NCI-H1105 treated with DMSO at 0.1 percent for 48 hours (cell line): ENCODE measurements around the gene ARAP1.

Source experiments
- DNase-seq: peaks from one replicate; lab custom pipeline; 2025; lab: John Stamatoyannopoulos, UW

Gene ARAP1

DNA sequence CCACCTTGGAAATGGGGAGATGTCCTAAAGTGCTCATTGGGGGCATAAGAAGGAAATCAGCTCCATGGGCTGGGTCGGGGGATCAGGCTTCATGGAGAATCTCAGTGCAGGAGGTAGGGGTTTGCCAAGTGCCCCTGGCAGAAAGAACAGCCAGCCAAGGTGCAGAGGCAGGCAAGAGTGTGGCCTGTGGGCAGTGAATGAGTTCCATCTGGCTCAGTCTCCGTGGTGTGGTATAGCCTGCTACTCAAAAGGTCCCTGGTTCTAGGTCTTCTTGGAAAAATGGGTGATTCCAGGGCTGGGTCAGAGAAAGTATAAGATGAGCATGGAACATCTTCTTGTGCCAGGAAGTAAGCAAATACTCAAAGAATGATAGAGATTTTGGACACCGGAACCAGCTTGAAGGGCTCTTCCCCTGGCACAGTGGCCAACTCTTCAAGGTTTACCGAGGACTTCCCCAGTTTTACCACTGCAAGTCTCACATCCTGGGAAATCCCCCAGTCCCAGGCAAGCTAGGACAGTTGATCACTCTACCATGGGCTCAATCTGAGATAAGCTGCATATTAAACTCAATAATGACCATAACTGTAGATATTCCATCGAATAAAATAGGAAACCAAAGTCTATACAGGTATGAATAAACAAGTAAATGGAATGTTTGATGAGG lies 10.6 kb upstream of the ARAP1 start:
- no peak for DNase-seq

DNA sequence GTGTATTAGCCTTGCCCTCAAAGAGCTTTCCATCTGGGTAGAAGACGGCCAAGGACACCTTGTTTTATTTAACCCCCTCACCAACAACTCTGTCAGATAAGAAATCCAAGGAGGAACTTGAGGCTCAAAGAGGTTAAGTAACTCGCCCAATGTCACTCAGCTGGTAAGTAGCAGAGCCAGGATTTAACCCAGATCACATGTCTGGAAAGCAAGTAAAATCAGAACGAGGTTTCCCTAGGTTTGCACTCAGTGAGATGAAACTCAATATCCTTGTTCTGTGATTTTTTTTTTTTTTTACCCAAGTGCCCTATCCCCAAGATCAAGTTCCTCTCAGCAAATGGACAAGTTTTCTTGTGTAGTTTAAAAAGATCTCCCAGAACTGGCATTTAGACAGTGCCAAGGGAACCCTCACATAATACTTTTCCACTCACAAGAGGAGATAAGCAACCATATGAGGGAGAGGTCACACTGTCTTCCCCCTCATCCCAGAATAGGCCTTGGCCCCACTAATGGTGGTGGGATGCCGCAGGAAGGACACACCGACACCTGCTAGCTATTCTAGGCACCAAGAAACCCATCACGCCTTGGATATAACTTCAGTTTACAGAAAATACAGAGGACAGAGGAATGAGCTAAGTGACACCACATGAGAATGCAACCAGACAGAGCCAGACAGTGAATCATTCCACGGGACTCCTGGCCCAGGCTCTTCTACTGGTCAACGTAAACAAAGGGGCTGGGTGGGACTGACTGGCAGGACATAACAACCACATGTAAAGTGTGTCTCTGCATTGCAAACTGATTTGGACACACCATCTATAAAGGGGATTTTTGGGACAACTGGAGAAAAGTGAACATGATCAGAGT lies 8.6 kb upstream of the ARAP1 start:
- no peak for DNase-seq

DNA sequence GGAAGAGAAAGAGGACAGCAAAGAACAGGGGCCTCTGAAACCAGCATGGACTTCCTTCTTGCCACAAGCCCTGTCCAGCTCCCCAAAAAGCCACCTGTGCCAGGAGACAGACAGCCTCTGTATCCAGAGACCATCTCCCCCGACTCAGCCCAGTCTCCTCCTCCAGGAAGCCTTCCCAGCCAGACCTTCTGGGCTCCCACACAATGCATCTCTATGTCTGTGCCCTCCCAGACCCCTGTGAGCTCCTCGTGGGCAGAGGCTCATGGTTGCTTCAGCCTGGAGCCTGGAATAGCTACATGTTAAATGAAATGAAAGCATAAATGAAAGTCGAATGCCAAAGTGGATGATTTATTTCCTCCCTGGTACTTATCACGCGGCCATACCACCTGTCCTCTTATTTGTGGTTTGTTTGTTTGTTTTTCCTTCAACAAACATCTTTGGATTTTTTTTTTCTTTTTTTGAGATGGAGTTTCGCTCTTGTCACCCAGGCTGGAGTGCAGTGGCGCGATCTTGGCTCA lies 7.3 kb upstream of the ARAP1 start:
- peak; percentile 51 for DNase-seq

DNA sequence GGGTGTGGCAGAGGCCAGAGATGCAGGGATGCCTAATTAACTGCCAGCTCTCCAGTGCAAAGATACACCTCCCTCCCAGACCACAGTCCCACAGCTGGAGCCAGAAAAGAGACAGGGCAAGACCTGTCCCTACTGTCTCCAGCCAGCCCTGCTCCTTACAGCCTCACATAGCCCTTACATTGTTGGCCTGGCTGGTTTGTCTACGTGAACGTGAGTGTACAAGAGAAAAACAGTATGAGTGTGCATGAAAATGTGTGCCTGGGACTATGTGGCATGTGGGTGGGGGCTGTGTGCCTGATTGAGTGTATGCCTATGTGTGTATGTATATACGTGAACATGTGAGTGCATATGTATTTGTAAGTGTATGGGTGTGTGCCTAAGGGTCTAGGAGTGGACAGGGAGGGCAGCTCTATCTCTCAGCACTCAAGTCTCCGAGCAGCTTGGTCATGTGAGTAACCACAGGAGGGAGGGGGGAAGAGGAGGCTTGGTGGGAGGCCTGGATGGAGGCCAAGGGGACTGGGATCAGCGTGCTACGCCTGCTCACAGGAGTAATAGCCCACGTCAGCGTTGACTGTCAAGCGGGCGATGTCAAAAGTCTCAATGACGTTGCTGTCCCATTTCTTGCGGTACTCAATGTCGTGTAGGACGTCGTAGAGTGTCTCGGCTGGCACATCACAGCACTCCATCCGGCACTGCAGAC lies 6.6 kb upstream of the ARAP1 start:
- DNase-seq: peak; percentile 81

DNA sequence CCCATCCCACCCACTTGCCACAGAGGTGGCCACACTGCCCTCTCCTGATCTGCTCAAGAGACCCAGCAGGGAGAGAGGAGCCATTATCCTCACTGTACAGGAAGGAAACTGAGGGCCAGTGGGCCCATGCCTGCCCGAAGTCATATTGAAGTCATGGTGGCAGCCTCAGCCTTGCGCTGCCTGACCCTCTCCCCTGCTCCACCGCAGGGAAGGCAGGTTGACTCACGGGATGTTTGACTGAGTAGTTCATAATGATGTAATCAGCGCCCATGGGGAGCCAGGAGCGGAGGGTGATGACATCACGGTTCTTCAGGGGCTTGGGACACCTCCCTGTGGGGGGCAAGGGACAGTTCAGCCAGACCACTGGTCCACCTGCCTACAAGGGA lies 6.1 kb upstream of the ARAP1 start:
- no peak for DNase-seq

DNA sequence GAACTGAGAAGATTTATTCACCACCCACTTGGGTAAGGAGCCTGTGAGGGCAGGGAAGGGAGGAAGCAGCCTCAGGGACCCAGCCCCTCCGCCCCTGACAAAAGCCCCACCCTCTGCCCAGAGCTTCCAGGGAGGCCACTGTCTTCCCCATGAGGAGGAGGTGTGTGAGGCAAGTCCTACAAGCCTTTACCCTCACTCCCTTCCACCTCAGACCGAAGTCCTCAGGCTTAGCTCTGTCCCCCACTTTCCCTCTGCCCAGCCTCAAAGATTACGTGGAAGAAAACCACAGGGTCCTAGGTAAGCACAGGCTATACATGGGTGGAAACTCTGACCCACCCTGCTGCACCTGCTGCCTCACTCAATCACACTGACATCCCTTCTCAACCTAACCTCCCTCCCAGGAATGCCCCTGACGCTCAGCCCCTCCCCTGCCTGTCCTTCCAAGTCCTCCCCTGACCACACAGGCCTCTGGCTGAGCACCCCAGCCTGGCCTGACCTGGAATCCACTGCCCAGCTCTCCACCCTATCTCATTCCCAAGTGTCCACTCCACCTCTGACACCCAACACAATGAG lies 3.6 kb upstream of the ARAP1 start:
- DNase-seq: no peak

DNA sequence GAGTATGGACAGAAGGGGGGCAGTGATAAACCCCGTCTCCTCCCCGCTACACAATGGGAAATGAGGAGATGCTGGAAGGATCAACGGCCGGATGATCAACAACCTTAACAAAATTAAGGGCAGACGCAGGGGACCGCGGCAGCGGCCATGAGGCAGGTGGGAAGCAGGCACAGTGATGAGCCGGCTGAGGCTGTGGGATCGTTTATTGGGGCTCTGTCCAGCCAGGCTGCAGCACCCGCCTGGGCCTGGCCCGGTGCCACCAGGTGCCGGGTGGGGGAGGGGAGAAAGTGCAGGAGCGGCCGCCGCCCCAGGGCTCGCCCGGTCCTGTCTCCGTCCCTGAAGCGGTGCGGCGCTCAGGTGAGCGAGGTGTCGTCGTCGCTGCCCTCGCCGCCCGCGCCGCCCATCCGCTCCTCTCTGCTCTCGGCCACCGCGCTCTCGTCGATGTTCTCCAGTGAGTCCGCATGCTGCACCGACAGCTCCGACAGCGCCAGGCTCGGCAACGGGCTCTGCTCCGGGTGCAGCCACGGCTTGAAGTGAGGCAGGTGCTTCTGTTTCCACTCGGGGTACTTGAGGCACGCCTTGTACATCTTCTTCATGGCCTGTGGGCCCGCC lies 2.4 kb upstream of the ARAP1 start:
- no peak for DNase-seq

DNA sequence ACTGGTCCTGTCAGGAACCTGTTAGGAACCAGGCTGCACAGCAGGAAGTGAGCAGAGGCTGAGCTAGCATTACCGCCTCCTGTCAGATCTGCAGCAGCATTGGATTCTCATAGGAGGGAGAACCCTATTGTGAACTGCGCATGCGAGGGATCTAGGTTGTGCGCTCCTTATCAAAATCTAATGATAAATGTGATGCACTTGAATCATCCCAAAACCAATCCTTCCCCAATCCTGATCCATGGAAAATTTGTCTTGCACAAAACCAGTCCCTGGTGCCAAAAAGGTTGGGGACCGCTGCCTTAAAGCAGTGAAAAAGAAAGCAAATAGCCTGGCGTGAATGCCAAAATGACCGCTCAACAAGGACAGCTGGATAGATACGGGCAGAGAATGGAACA lies 1.9 kb upstream of the ARAP1 start:
- DNase-seq: no peak

DNA sequence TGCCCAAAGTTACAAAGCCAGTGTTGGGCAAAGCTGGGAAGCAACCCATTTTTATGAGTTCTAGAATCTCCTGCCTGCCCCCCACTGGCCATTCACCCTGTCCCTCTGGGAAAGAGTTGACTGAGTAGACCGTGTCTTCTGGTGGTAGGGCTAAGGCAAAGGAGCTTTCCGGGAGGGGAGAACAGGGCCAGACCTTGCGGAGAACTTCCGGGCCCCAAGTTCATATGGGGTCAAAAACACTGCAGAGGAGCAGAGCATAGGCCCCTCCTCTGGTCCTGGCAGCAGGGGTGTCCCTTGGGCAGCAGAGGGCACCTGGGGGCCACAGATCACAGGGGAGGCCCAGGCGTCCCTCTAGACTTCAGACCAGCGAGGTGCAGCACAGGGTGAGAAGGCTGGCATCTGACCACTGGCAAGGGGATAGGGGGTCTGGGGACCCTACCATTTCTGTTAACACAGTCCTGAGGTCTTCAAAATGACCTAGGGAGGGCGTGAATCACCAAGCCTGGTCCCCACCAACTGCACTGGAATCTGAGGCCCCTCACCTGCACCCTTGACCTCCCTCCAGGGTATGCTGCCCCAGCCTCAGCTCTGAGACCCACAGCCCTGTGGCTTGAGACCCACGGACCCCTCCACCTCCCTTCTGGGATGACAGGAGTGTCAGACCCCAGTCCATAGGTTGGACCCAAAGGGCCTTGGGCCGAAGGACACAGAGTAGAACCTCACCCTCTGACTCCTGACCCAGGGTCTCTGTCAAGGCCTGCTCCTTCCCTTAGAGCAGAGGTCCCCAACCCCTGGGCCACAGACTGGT lies 1.3 kb upstream of the ARAP1 start:
- no peak for DNase-seq

DNA sequence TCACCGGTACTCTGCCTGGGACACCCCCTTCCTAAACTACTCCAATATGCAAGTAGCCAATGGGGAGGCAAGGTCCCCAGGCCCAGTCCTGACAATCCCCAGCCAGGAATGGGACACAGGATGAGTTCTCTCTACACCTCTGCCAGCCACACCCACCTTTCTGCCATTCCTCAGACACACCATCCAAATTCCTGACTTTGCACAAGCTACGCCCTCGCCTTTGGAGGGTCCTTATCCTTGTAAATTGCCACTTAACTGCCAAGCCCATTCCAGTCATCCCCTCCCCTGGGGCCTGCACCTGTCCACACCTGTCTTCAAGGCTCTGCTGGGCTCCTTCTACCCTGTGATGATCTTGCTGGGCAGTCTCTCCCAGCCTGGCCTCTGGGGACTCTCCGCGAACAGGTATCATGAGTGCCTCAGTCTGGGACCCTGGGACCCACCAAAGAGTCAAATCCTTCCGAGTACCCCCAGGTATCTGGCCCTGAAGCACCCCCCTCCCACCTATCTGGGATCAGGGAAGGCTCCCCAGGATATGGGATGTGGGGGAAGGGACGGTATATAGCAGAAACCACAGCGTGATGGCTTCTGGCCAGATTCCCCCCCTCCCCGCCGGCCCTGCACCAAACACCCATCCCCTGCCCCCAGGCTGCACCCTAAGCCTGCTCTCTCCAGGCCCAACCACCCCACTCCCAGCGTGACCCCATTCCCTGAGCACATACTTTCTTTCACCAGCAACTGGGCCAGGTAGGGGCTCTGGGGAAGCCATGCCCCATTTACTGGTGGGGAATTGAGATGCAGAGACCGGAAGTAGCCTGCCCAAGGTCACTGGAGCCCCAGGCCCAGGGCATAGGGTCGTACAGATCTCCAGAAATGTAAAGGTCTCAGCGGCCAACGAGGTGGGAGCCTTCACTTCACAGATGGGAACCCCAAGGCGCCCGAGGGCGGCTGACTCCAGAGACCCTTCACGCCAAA lies 806 bp downstream of the ARAP1 start:
- peak; percentile 57 for DNase-seq

DNA sequence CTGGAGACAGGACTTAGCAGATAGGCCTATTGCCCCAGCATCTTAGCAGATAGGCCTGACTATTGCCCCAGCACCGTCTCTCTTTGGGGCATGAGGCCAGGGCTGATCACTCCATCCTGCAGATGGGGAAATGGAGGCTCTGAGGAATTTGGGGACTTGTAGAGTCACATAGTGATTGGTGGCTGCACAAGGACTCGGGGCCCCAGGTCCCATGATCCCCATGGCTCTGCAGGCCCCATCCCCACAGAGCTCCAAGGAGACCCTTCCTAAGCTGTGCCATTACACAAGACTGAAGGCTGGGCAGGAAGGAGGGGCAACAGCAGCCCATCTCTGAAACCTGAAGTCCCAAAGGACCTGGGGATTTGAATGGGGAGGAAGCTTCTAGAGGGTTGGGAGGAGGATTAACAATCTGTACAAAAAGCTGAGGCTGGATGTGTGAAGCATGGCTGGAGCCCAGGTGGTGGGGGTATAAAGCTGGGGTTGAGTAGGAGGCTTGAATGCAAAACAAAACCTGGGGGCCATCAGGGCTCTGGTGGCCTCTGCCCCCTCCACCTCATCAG lies 1.6 kb downstream of the ARAP1 start:
- DNase-seq: no peak

DNA sequence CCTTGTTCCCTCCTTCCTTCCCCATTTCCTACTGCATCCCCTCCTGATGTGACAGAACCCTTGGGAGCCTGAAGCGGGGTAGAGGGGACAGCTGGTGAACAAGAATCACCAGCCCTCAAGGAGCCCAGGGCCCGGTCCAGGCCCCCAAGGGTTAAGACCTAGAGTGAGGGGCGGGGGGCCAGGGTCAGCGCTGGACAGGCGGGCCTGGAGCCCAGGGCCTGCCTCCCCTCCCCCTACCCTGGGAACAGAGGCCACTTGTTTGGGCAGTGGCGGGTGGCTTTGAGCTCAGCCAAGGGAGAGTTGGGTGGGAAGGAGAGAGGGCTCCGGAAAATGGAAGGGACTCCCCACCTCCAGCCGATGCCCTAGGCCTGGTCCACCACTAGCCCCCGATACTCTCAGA lies 2.1 kb downstream of the ARAP1 start:
- DNase-seq: no peak

DNA sequence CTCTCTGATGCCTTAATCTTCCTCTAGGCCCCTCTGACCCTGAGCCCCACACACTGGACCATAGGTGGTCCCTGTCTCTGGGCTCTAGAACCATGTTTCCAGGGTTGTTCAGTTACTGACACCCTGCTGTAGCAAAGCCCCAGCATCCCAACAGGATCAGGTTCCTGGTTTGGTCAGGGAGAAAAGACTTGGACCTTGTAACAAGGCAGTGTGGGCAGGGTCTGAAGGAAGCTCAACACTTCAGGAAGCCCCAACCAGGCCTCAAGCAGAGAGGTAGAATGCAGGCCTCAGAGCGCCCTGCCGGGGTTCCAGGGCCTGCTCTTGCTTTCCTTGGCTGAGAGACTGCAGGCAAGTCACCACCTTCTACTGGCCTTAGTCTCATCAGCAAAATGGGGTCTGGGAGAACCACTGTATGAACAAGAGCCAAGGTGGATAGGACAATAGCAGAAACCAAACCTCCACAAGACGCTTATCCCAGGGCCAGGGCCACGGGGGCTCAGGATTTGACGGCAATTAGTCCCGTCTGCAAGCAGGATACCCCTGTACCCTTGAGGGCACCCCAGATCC lies 4.8 kb downstream of the ARAP1 start:
- DNase-seq: no peak

DNA sequence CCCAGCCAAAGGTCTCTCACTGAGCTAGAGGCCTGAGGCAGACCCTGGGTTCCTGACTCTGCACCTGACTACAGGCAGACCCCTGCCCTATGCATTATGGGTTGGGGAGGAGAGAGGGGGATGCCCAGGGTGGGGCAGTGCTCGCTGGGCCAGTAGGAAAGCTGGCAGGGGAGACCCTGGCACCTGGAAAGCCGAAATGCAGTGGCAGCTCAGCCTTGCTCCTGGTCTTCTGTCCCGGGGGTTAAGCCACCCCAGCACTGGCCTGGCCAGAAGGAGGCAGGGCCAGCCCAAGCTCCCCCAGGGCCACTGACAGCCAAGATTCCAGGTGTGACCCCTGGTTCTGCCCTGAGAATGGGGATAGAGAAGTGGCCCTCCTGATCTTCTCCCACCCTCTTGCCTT lies 5.4 kb downstream of the ARAP1 start:
- DNase-seq: no peak

DNA sequence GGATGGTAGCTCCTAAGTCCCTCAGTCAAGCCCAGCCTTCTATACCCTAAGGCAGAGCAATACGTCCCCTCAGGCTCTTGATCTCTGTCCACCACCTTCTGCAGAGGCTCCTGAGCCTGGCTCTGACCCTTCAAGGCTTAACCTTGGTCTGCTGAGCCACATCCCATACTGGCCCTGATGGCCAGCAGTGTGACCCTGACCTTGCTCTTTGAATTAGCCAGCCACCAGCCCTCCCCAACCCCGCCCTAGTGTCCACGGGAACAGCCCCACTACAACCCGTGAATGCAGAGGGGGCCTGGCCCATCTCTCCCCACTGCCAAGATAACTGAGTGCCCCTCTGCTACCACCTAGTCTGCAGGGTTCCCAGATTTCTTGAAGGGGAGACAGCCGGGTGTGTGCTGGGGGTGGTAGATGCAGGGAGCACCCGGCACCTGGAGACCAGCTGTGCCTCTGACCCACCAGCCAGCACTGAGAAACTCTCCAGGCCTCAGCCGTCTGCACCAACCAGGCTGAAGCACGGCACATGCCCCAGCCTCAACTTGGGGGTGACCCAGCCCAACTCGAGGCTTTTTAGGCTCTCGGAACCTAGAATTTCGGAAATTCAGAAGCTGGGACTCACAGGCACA lies 6.2 kb downstream of the ARAP1 start:
- no peak for DNase-seq

DNA sequence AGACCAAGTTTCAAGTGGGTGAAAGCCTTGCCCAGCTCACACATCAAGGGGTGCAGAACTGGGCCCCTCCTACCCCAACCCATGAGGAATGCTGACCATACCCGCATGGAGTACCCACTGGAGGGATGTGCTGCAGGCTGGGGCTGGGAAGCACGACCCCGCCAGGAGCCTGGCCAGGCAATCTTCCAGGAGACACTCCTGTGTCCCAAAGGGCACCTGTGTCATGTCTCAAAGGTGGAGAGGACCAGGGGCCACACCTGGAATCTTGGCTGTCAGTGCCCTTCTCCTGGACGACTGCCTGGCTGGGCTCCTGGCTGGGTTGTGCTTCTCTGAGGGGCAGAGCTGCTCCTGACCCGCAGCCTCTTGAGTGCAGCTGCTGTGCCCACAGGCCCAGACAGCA lies 6.7 kb downstream of the ARAP1 start:
- DNase-seq: no peak

DNA sequence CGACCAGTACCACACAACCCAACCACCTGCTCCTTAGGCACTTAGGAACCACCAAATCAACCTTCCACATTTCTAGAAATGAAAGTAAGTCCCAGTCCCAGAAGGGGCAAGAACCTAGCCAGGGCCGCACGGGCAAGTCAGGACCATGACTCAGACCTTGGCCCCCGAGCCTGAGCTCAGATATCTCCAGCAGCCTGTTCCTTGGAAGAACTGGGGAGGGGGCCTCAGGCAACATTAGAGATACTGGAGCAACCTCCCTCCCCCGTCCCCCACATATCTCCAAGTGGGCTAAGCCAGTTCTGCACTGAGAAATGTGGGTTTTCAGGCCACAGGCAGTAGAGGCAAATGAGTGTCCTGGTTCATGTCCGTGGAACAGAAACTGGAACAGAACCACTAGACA lies 7.7 kb downstream of the ARAP1 start:
- DNase-seq: no peak

DNA sequence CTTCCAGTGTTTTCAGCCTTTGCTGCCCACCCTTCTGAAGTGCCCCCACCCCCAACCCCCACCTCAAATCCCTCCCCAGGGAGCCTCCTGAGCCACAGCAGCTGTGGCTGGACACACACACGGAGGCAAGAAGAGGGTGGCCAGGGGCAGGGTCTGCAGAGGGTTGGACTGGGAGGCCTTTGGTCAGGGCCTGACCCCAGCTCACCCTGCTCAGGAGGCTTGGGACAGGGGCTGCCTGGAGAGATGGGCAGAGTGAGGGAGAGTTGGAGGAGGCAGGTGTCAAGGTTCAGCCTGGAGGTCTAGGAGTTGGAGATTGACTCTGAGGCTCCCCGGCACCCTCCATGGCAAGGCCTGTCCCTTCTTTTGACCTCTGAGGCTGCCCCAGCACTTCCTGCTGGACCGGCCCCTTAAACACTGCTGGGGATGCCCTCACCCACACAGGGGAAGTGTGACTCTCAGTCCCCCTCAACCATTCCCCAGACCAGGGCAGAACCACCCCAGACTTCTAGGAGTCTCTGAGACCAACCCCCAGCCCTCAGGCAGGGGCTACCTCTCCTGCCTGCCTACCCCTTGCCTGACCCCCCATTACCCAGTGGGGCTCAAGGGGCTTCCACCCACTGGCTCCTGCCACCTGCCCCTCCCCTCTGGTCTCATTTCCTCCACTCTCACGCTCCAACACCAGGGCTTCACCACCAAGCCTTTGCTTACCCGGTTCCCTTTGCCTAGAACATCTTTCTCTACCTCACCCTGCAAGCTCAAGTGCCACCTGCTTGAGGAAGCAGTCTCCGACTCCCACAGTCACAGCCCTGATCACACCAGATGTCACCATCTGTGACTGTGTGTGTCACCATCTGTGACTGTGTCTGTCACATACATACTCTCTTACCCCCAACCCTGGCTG lies 8.6 kb downstream of the ARAP1 start:
- no peak for DNase-seq
